HCT116 (cell line): ENCODE data around the gene ATP5F1E. TPM values are rescaled to one million over a fixed set of nuclear protein-coding genes. Genes with fewer than 3 reads are reported as not detected.

ENCODE experiments used
- ATAC-seq: fragments of 200-7000 bp; cut with Tn5 transposase; 2 replicates; pipeline ENCODE4 v1.9.1; 2020; ENCODE audit warnings: mild to moderate bottlenecking, moderate library complexity
- BruUV-seq: library from RNA; stranded (reverse); fragments of 400-500 nt; replicated peaks from 2 replicates; lab custom pipeline; 2021; lab: Mats Ljungman, UMichigan
- CTCF ChIA-PET: fragments of 300-600 bp; sonication (Branson Sonifier 250); formaldehyde crosslinking; loops from one replicate; lab custom pipeline; 2021; ENCODE audit warnings: antibody characterized with exemption; lab: Charles Lee
- POLR2A ChIA-PET: fragments of 300-600, 350-600 bp; sonication (Branson Sonifier 250); formaldehyde crosslinking; loops from one replicate; lab custom pipeline; 2021; ENCODE audit warnings: antibody characterized with exemption; lab: Charles Lee
- RAD21 ChIA-PET, 2 experiments: fragments of 300-600 bp; sonication (Branson Sonifier 250); formaldehyde crosslinking; loops; one replicate each; lab custom pipeline; 2023; ENCODE audit warnings: low total read pairs in 2 of 2; ENCODE audit not compliant: uncharacterized antibody in 2 of 2, unreplicated experiment in 2 of 2, low non-redundant PET in 1 of 2; lab: Charles Lee
- DNase-seq: peaks from one replicate; pipeline ENCODE4 v3.0.0-alpha.2; 2010; ENCODE audit warnings: low read depth, low spot score
- H2AFZ ChIP-seq: fragments of 200-600 bp; shearing (Covaris generic), sonication (generic); 2 replicates; pipeline ENCODE4 v1.6.1; 2017; ENCODE audit warnings: low read depth, mixed run types, mixed read lengths, antibody characterized with exemption, low read length; ENCODE audit not compliant: poor library complexity, severe bottlenecking
- H3K27ac ChIP-seq: 2 replicates; pipeline ENCODE4 v1.5.1; 2012; ENCODE audit warnings: low read depth, low read length
- H3K27me3 ChIP-seq: fragments of 200-600 bp; sonication (generic); 2 replicates; pipeline ENCODE4 v1.6.1; 2016; ENCODE audit warnings: mixed run types, low read length, mixed read lengths; ENCODE audit not compliant: insufficient read depth
- H3K36me3 ChIP-seq, 2 experiments: fragments of 200-500 bp in 1 of 2; fragments of 200-600 bp in 1 of 2; sonication (Bioruptor generic) in 1 of 2; sonication (generic) in 1 of 2; 2 replicates each; pipeline versions ENCODE4 v1.5.1 to v1.6.1; 2014 to 2016; ENCODE audit warnings: low read length in 2 of 2, inconsistent platforms in 1 of 2, mixed read lengths in 1 of 2, mixed run types in 1 of 2; ENCODE audit not compliant: insufficient read depth in 2 of 2, control insufficient read depth in 1 of 2
- H3K4me1 ChIP-seq, 2 experiments: fragments of 200-600 bp in 1 of 2; sonication (generic) in 1 of 2; 2 replicates each; pipeline versions ENCODE4 v1.5.1 to v1.6.1; 2012 to 2017; ENCODE audit warnings: low read length in 2 of 2, inconsistent platforms in 1 of 2, mild to moderate bottlenecking in 1 of 2, mixed read lengths in 1 of 2, mixed run types in 1 of 2, moderate library complexity in 1 of 2; ENCODE audit not compliant: insufficient read depth in 2 of 2, control insufficient read depth in 1 of 2
- H3K4me2 ChIP-seq: fragments of 200-600 bp; sonication (generic); 2 replicates; pipeline ENCODE4 v1.6.1; 2017; ENCODE audit warnings: mixed run types, low read length, mixed read lengths
- H3K4me3 ChIP-seq, 2 experiments: fragments of 200-600 bp in 1 of 2; sonication (generic) in 1 of 2; replicated peaks in 1 of 2; 2 replicates each; pipeline ENCODE4 v1.5.1; 2011 to 2016; ENCODE audit warnings: low read length in 2 of 2, control low read depth in 1 of 2, low read depth in 1 of 2, mild to moderate bottlenecking in 1 of 2, mixed read lengths in 1 of 2, mixed run types in 1 of 2
- H3K79me2 ChIP-seq: fragments of 200-600 bp; sonication (generic); 2 replicates; pipeline ENCODE4 v1.6.1; 2017; ENCODE audit warnings: mild to moderate bottlenecking, mixed run types, low read length, moderate library complexity, mixed read lengths; ENCODE audit not compliant: insufficient read depth
- H3K9ac ChIP-seq: fragments of 200-600 bp; sonication (generic); 2 replicates; pipeline ENCODE4 v1.6.1; 2016; ENCODE audit warnings: low read length, mixed read lengths
- H3K9me2 ChIP-seq: fragments of 200-600 bp; sonication (generic), shearing (Covaris generic); 2 replicates; pipeline ENCODE4 v1.6.1; 2017; ENCODE audit warnings: mixed run types, mild to moderate bottlenecking, moderate library complexity; ENCODE audit not compliant: insufficient read depth
- H3K9me3 ChIP-seq, 2 experiments: fragments of 200-500 bp in 1 of 2; fragments of 200-600 bp in 1 of 2; sonication (Bioruptor generic) in 1 of 2; sonication (generic) in 1 of 2; 2 replicates each; pipeline ENCODE4 v1.6.1; 2014 to 2017; ENCODE audit warnings: low read length in 2 of 2, mixed read lengths in 2 of 2, inconsistent platforms in 1 of 2, low read depth in 1 of 2, mild to moderate bottlenecking in 1 of 2, mixed run types in 1 of 2, moderate library complexity in 1 of 2; ENCODE audit not compliant: control insufficient read depth in 1 of 2, insufficient read depth in 1 of 2
- H4K20me1 ChIP-seq: fragments of 200-600 bp; sonication (generic), shearing (Covaris generic); 2 replicates; pipeline ENCODE4 v1.6.1; 2017; ENCODE audit warnings: mixed run types, mild to moderate bottlenecking, moderate library complexity; ENCODE audit not compliant: insufficient read depth
- CEBPB ChIP-seq: IDR thresholded peaks from 2 replicates; pipeline ENCODE4 v1.6.1; 2012; ENCODE audit warnings: low read depth
- MAX ChIP-seq: IDR thresholded peaks from 2 replicates; pipeline ENCODE4 v1.6.1; 2012
- POLR2AphosphoS5 ChIP-seq: IDR thresholded peaks from 2 replicates; pipeline ENCODE4 v1.6.1; 2011; ENCODE audit warnings: mild to moderate bottlenecking, low read depth, low read length, moderate library complexity
- SIN3A ChIP-seq: IDR thresholded peaks from 2 replicates; pipeline ENCODE4 v1.6.1; 2012; ENCODE audit warnings: low read depth
- ZFX ChIP-seq: fragments of 450-650 bp; IDR thresholded peaks from 2 replicates; pipeline ENCODE4 v1.6.1; 2017
- intact Hi-C: fragments of 100-400 bp; cut with micrococcal nuclease; formaldehyde crosslinking; loops from 2 replicates; pipeline ENCODE4 v1.10.0; 2022
- total RNA-seq: library from RNA; stranded (reverse); gene quantifications from one replicate; pipeline ENCODE4 v1.2.1, GENCODE V29; 2021; ENCODE audit not compliant: unreplicated experiment
- TF ChIP-seq, protein P1 (sequence below): IDR thresholded peaks from 2 replicates; pipeline ENCODE4 v1.6.1; 2012
- TF ChIP-seq, protein P2 (sequence below), 3 experiments: fragments of 200-600 bp in 1 of 3; sonication (generic) in 1 of 3; IDR thresholded peaks in 2 of 3; conservative IDR thresholded peaks in 1 of 3; 2 replicates each; pipeline ENCODE4 v1.5.1; 2012 to 2017; ENCODE audit warnings: low read depth in 2 of 3, low read length in 2 of 3, antibody characterized with exemption in 1 of 3, borderline replicate concordance in 1 of 3, control low read depth in 1 of 3, mild to moderate bottlenecking in 1 of 3, mixed read lengths in 1 of 3, mixed run types in 1 of 3, moderate library complexity in 1 of 3; ENCODE audit not compliant: insufficient read depth in 1 of 3

The ATP5F1E gene
- total RNA-seq, 1 experiment from 2014 or later: 72.8 TPM

- CTCF ChIA-PET: interaction anchor here (1.0 to 1.6 kb wide), 2 partner anchors 9 to 11 kb away, joined by 3 to 8 read pairs; partner anchors contain the start of gene ATP5F1E
- BruUV-seq: no TSS peak
- Histone ChIP-seq H4K20me1 (no peaks in the 10 kb centered on the region), H3K27me3 (no peaks in the 10 kb centered on the region), H3K27ac (peak overlapping the region; percentile 83), H3K36me3 (peaks cover 4 to 19% of the 10 kb centered on the region in 2 experiments), H3K79me2 (peaks cover 46% of the 10 kb centered on the region), H3K9me3 (no peaks in the 10 kb centered on the region), H3K4me3 (peak overlapping the region; percentile 82 to 84), H3K4me2 (peak overlapping the region; percentile 94), H3K9me2 (no peaks in the 10 kb centered on the region), H3K4me1 (peaks cover 15 to 24% of the 10 kb centered on the region in 2 experiments), H2AFZ (peak overlapping the region; percentile 25), H3K9ac (peak overlapping the region; percentile 84)
- RAD21 ChIA-PET: no interaction called here
- intact Hi-C loops: no loop called here
- POLR2A ChIA-PET: interaction anchor here (0.7 to 3.0 kb wide), 3 partner anchors 9 to 16 kb away, joined by 3 to 13 read pairs (median 5); partner anchors contain the start of gene ATP5F1E
- ATAC-seq (peak; percentile 98), DNase-seq (peak; percentile 84)
- TF ChIP-seq, protein P1, sequence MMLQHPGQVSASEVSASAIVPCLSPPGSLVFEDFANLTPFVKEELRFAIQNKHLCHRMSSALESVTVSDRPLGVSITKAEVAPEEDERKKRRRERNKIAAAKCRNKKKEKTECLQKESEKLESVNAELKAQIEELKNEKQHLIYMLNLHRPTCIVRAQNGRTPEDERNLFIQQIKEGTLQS: no peak
- TF ChIP-seq POLR2AphosphoS5: peak; percentile 51; the same call in 1 of the 2 replicates
- TF ChIP-seq ZFX: 0 out of 2 replicates have a peak, but pooled peaks have one; percentile 57
Measured at GRCh38 chr20:59042796-59043631, 10.9 kb upstream of the ATP5F1E start.

GRCh38 chr20:59042151-59042795 is 10.1 kb upstream of the ATP5F1E start, which contains the start of gene PRELID3B:
PRELID3B (minus strand) TSS chr20:59042786; CDS start chr20:59042730, 56 bp downstream.
- peaks cover 53% of the 10 kb centered on the region for H3K79me2 ChIP-seq

More at GRCh38 chr20:59042151-59042795, 10.1 kb upstream of the ATP5F1E start, which contains the start of gene PRELID3B:
- Histone ChIP-seq H2AFZ (peak within 1 kb of the TSS; percentile 25), H3K9ac (peak within 1 kb of the TSS; percentile 84)
- ChIA-PET POLR2A (interaction anchor here (0.7 to 3.0 kb wide), 3 partner anchors 10 to 17 kb away, joined by 3 to 13 read pairs (median 5); partner anchors contain the start of gene ATP5F1E), RAD21 (no interaction called here)
- TF ChIP-seq, protein P2, sequence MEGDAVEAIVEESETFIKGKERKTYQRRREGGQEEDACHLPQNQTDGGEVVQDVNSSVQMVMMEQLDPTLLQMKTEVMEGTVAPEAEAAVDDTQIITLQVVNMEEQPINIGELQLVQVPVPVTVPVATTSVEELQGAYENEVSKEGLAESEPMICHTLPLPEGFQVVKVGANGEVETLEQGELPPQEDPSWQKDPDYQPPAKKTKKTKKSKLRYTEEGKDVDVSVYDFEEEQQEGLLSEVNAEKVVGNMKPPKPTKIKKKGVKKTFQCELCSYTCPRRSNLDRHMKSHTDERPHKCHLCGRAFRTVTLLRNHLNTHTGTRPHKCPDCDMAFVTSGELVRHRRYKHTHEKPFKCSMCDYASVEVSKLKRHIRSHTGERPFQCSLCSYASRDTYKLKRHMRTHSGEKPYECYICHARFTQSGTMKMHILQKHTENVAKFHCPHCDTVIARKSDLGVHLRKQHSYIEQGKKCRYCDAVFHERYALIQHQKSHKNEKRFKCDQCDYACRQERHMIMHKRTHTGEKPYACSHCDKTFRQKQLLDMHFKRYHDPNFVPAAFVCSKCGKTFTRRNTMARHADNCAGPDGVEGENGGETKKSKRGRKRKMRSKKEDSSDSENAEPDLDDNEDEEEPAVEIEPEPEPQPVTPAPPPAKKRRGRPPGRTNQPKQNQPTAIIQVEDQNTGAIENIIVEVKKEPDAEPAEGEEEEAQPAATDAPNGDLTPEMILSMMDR (IDR thresholded peaks at IDR 0.05 in 2 of 3, conservative IDR thresholded peaks at IDR 0.05 in 1 of 3; ENCODE audit: borderline replicate concordance in 1 of 3, insufficient read depth in 1 of 3, low read depth in 2 of 3, low read length in 2 of 3): no peak
- peak; percentile 77 for TF ChIP-seq POLR2AphosphoS5
- peak; percentile 26; the same call in 1 of the 2 replicates for TF ChIP-seq MAX
- TF ChIP-seq ZFX: peak; percentile 98
- TF ChIP-seq SIN3A: 0 out of 2 replicates have a peak, but pooled peaks have one; percentile 3
- TF ChIP-seq CEBPB: no peak
- TF ChIP-seq, protein P1: no peak
- TF ChIP-seq, all 23 proteins: peak for 4
- Histone ChIP-seq H3K4me2 (peak within 1 kb of the TSS; percentile 94), H4K20me1 (no peaks in the 10 kb centered on the region), H3K4me3 (peak within 1 kb of the TSS; percentile 82 to 84), H3K27me3 (no peaks in the 10 kb centered on the region), H3K4me1 (peaks cover 15 to 24% of the 10 kb centered on the region in 2 experiments), H3K9me2 (no peaks in the 10 kb centered on the region), H3K9me3 (no peaks in the 10 kb centered on the region), H3K36me3 (peaks cover 10 to 26% of the 10 kb centered on the region in 2 experiments), H3K27ac (peak within 1 kb of the TSS; percentile 83)
- ATAC-seq: peak; percentile 47
- no TSS peak for BruUV-seq
- no peak for DNase-seq
- intact Hi-C loops: no loop called here
- CTCF ChIA-PET: interaction anchor here (1.6 kb wide), 1 partner anchor 9 kb away, joined by 8 read pairs; no protein-coding TSS in a partner anchor
